HFFc6 (cell line): ENCODE measurements around the gene ZNF319. TPM values are rescaled to one million over a fixed set of nuclear protein-coding genes. Genes with fewer than 3 reads are reported as not detected.

ENCODE experiments used
- DNase-seq: peaks from one replicate; pipeline ENCODE4 v3.0.0-alpha.2; 2018
- H3K27ac Mint-ChIP-seq: 2 replicates; pipeline ENCODE4 v1.8.0; 2020; ENCODE audit warnings: mild to moderate bottlenecking, mixed read lengths
- H3K27me3 Mint-ChIP-seq: 2 replicates; pipeline ENCODE4 v1.8.0; 2021; ENCODE audit warnings: mild to moderate bottlenecking, moderate library complexity, mixed read lengths; ENCODE audit not compliant: insufficient read depth
- H3K36me3 Mint-ChIP-seq: 2 replicates; pipeline ENCODE4 v1.8.0; 2021; ENCODE audit warnings: low read depth, mixed read lengths
- H3K4me1 Mint-ChIP-seq: 2 replicates; pipeline ENCODE4 v1.8.0; 2020; ENCODE audit warnings: low read depth, mixed read lengths
- H3K4me3 Mint-ChIP-seq: 2 replicates; pipeline ENCODE4 v1.8.0; 2020; ENCODE audit warnings: mild to moderate bottlenecking, moderate library complexity, mixed read lengths
- H3K9me3 Mint-ChIP-seq: 2 replicates; pipeline ENCODE4 v1.8.0; 2020; ENCODE audit warnings: mild to moderate bottlenecking, mixed read lengths
- total RNA-seq, 6 experiments: library from RNA; stranded (reverse); fragmentation: NEBNext Ultra II Directional; extraction: Animal tissue kit (Norgen Biotek cat#: 25700); gene quantifications; 2 replicates in 1 of 6; 3 replicates in 5 of 6; pipeline ENCODE4 v1.2.3, GENCODE V29; 2021
- TF ChIP-seq, protein P1 (sequence below): fragments of 200-600 bp; sonication (generic); IDR thresholded peaks from 2 replicates; pipeline ENCODE4 v1.5.0; 2021; ENCODE audit warnings: antibody characterized with exemption, mild to moderate bottlenecking

Gene ZNF319
- total RNA-seq, 6 experiments from 2014 or later = 8.3 to 12.0 (median 9.4) TPM

DNA sequence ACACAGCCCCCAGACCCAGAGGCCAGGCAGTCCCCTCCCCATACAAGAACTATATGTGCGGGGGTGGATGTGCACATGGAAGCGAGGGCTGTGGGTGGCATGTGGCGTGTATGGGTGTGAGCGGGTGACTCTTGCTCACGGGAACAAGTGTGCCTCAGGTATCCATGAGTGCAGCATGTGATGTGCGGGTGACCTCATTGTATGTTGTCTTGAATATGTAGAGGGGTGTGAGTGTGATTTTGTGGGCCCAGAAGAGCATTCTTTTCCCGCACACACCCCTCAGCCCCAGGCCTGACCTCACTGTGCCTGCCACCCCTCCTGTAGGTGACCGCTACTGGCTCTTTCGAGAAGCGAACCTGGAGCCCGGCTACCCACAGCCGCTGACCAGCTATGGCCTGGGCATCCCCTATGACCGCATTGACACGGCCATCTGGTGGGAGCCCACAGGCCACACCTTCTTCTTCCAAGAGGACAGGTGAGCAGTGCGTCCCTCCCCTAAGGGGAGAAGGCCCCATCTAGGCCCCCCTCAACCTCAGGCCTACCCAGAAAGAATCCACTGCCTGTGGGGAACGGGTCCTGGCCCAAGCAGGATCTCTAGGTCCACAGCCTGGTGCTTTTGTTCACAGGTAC, 42.5 kb upstream of the ZNF319 start:
- TF ChIP-seq, protein P1, sequence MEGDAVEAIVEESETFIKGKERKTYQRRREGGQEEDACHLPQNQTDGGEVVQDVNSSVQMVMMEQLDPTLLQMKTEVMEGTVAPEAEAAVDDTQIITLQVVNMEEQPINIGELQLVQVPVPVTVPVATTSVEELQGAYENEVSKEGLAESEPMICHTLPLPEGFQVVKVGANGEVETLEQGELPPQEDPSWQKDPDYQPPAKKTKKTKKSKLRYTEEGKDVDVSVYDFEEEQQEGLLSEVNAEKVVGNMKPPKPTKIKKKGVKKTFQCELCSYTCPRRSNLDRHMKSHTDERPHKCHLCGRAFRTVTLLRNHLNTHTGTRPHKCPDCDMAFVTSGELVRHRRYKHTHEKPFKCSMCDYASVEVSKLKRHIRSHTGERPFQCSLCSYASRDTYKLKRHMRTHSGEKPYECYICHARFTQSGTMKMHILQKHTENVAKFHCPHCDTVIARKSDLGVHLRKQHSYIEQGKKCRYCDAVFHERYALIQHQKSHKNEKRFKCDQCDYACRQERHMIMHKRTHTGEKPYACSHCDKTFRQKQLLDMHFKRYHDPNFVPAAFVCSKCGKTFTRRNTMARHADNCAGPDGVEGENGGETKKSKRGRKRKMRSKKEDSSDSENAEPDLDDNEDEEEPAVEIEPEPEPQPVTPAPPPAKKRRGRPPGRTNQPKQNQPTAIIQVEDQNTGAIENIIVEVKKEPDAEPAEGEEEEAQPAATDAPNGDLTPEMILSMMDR = no peak
- no peak overlapping the region for H3K4me3 Mint-ChIP-seq

DNA sequence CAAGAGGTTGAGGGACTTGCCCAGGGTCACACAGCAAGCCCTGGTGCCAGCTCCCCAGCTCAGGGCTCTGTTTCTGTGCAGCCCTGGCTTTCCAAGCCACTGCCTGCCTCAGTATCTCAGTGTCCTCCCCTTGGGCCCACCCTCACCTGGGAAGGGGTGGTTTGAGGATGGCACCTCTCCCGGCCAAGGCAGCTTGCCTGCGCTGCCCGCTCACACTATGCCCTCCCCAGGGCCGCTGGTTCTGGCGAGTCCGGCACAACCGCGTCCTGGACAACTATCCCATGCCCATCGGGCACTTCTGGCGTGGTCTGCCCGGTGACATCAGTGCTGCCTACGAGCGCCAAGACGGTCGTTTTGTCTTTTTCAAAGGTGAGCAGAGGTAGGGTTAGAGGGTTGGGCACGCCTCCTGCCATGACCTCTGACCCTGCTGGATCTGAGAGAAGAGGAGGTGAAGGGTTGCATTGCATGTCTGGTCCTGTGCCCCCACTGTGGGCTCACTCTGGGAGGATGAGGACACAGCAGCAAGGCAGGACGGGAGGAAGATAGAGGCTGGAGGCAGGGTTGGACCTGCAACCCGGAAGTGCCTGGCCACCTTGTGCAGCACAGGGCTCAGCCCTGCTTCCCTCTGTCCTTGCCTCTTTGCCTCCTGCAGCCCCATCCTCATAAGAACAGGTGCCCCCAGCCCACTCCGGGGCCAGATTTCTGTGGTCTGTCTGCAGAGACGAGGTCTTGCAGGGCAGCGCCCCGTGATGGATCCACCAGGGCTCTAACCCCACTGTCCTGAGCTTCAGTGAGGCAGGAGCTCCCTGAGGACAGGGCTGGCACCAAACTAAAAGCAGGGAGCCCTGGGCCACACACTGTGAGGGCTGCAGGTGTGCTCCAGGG, 41.8 kb upstream of the ZNF319 start:
- TF ChIP-seq, protein P1 = no peak
- Mint-ChIP-seq H3K36me3 (no peaks in the 10 kb centered on the region), H3K9me3 (no peaks in the 10 kb centered on the region), H3K27me3 (peaks cover 8% of the 10 kb centered on the region), H3K27ac (no peak overlapping the region), H3K4me3 (no peak overlapping the region), H3K4me1 (no peaks in the 10 kb centered on the region)
- DNase-seq = no peak

More for the DNA sequence above, 42.5 kb upstream of the ZNF319 start:
- H3K27me3 Mint-ChIP-seq = peaks cover 8% of the 10 kb centered on the region
- no peaks in the 10 kb centered on the region for H3K4me1 Mint-ChIP-seq
- H3K27ac Mint-ChIP-seq = no peak overlapping the region
- no peaks in the 10 kb centered on the region for H3K36me3 Mint-ChIP-seq
- H3K9me3 Mint-ChIP-seq = no peaks in the 10 kb centered on the region
- DNase-seq = no peak

DNA sequence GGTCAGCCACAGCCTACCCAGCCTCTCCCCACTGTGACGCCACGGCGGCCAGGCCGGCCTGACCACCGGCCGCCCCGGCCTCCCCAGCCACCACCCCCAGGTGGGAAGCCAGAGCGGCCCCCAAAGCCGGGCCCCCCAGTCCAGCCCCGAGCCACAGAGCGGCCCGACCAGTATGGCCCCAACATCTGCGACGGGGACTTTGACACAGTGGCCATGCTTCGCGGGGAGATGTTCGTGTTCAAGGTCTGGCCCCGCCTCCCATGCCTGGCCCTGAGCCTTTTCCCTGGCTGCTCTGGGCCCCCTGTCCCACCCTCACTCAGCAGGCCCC, 41.1 kb upstream of the ZNF319 start:
- Mint-ChIP-seq H3K27me3 (peaks cover 8% of the 10 kb centered on the region), H3K27ac (no peak overlapping the region), H3K9me3 (no peaks in the 10 kb centered on the region), H3K4me1 (no peaks in the 10 kb centered on the region), H3K36me3 (no peaks in the 10 kb centered on the region), H3K4me3 (no peak overlapping the region)
- DNase-seq = no peak
- TF ChIP-seq, protein P1 = no peak

DNA sequence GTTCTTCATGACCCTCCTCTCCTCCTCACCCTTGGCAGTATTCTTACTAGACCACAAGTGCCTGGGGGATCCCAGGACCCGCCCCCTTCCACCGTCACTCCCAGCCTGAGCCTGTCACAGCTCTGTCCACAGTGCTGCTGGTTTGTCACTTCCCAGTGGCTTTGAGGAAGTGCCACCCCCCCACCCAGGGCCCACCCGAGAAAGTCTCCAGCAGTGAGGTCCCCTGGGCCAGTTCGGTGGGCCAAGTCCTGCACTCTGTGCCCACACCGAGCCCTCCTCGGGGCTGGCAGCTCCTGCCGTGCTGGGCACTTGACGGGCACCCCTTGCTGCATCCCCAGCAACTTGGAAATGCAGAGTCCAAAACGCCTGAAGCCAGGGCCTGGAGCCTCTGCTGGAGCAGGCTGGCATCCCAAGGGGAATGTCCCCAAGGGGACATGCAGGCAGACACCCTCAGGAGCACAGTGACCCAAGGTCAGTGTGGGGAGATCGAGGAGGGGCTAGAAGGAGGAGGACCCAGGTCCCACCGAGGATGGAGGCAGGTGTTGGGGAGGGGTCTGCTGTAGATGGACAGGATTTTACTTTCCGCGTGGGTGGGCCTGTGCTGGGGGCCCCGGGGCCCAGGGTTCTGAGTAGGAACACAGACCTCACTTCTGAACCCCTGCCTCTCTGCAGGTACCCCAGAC, 40.6 kb upstream of the ZNF319 start:
- Mint-ChIP-seq H3K4me1 (no peaks in the 10 kb centered on the region), H3K9me3 (no peaks in the 10 kb centered on the region), H3K27ac (no peak overlapping the region), H3K36me3 (no peaks in the 10 kb centered on the region), H3K4me3 (no peak overlapping the region), H3K27me3 (peaks cover 12% of the 10 kb centered on the region)
- DNase-seq = no peak
- TF ChIP-seq, protein P1 = no peak

DNA sequence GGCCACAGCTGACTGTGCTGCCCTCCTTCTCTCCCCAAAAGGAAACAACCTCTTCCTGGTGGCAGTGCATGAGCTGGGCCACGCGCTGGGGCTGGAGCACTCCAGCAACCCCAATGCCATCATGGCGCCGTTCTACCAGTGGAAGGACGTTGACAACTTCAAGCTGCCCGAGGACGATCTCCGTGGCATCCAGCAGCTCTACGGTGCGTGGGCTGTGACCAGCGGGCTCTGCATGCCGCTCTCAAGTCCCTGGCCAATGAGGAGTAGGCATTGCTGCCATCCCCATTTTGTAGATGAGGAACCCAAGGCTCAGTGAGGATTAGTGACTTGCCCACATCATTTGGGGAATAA, 40.0 kb upstream of the ZNF319 start:
- H3K9me3 Mint-ChIP-seq = no peaks in the 10 kb centered on the region
- no peak overlapping the region for H3K27ac Mint-ChIP-seq
- H3K27me3 Mint-ChIP-seq = peaks cover 12% of the 10 kb centered on the region
- no peaks in the 10 kb centered on the region for H3K4me1 Mint-ChIP-seq
- H3K4me3 Mint-ChIP-seq = no peak overlapping the region
- H3K36me3 Mint-ChIP-seq = no peaks in the 10 kb centered on the region
- TF ChIP-seq, protein P1 = no peak
- no peak for DNase-seq
